HCT116 (cell line): ENCODE results near the gene RNU2-63P. TPM values are rescaled to one million over a fixed set of nuclear protein-coding genes. Genes with fewer than 3 reads are reported as not detected.

Experiments used
- ATAC-seq: fragments of 200-7000 bp; cut with Tn5 transposase; 2 replicates; pipeline ENCODE4 v1.9.1; 2020; ENCODE audit warnings: mild to moderate bottlenecking, moderate library complexity
- BruUV-seq: library from RNA; stranded (reverse); fragments of 400-500 nt; replicated peaks from 2 replicates; lab custom pipeline; 2021; lab: Mats Ljungman, UMichigan
- CTCF ChIA-PET: fragments of 300-600 bp; sonication (Branson Sonifier 250); formaldehyde crosslinking; loops from one replicate; lab custom pipeline; 2021; ENCODE audit warnings: antibody characterized with exemption; lab: Charles Lee
- POLR2A ChIA-PET: fragments of 300-600, 350-600 bp; sonication (Branson Sonifier 250); formaldehyde crosslinking; loops from one replicate; lab custom pipeline; 2021; ENCODE audit warnings: antibody characterized with exemption; lab: Charles Lee
- RAD21 ChIA-PET, 2 experiments: fragments of 300-600 bp; sonication (Branson Sonifier 250); formaldehyde crosslinking; loops; one replicate each; lab custom pipeline; 2023; ENCODE audit warnings: low total read pairs in 2 of 2; ENCODE audit not compliant: uncharacterized antibody in 2 of 2, unreplicated experiment in 2 of 2, low non-redundant PET in 1 of 2; lab: Charles Lee
- DNase-seq: peaks from one replicate; pipeline ENCODE4 v3.0.0-alpha.2; 2010; ENCODE audit warnings: low read depth, low spot score
- H2AFZ ChIP-seq: fragments of 200-600 bp; shearing (Covaris generic), sonication (generic); 2 replicates; pipeline ENCODE4 v1.6.1; 2017; ENCODE audit warnings: low read depth, mixed run types, mixed read lengths, antibody characterized with exemption, low read length; ENCODE audit not compliant: poor library complexity, severe bottlenecking
- H3K27ac ChIP-seq: 2 replicates; pipeline ENCODE4 v1.5.1; 2012; ENCODE audit warnings: low read depth, low read length
- H3K27me3 ChIP-seq: fragments of 200-600 bp; sonication (generic); 2 replicates; pipeline ENCODE4 v1.6.1; 2016; ENCODE audit warnings: mixed run types, low read length, mixed read lengths; ENCODE audit not compliant: insufficient read depth
- H3K36me3 ChIP-seq, 2 experiments: fragments of 200-500 bp in 1 of 2; fragments of 200-600 bp in 1 of 2; sonication (Bioruptor generic) in 1 of 2; sonication (generic) in 1 of 2; 2 replicates each; pipeline versions ENCODE4 v1.5.1 to v1.6.1; 2014 to 2016; ENCODE audit warnings: low read length in 2 of 2, inconsistent platforms in 1 of 2, mixed read lengths in 1 of 2, mixed run types in 1 of 2; ENCODE audit not compliant: insufficient read depth in 2 of 2, control insufficient read depth in 1 of 2
- H3K4me1 ChIP-seq, 2 experiments: fragments of 200-600 bp in 1 of 2; sonication (generic) in 1 of 2; 2 replicates each; pipeline versions ENCODE4 v1.5.1 to v1.6.1; 2012 to 2017; ENCODE audit warnings: low read length in 2 of 2, inconsistent platforms in 1 of 2, mild to moderate bottlenecking in 1 of 2, mixed read lengths in 1 of 2, mixed run types in 1 of 2, moderate library complexity in 1 of 2; ENCODE audit not compliant: insufficient read depth in 2 of 2, control insufficient read depth in 1 of 2
- H3K4me2 ChIP-seq: fragments of 200-600 bp; sonication (generic); 2 replicates; pipeline ENCODE4 v1.6.1; 2017; ENCODE audit warnings: mixed run types, low read length, mixed read lengths
- H3K4me3 ChIP-seq, 2 experiments: fragments of 200-600 bp in 1 of 2; sonication (generic) in 1 of 2; replicated peaks in 1 of 2; 2 replicates each; pipeline ENCODE4 v1.5.1; 2011 to 2016; ENCODE audit warnings: low read length in 2 of 2, control low read depth in 1 of 2, low read depth in 1 of 2, mild to moderate bottlenecking in 1 of 2, mixed read lengths in 1 of 2, mixed run types in 1 of 2
- H3K79me2 ChIP-seq: fragments of 200-600 bp; sonication (generic); 2 replicates; pipeline ENCODE4 v1.6.1; 2017; ENCODE audit warnings: mild to moderate bottlenecking, mixed run types, low read length, moderate library complexity, mixed read lengths; ENCODE audit not compliant: insufficient read depth
- H3K9ac ChIP-seq: fragments of 200-600 bp; sonication (generic); 2 replicates; pipeline ENCODE4 v1.6.1; 2016; ENCODE audit warnings: low read length, mixed read lengths
- H3K9me2 ChIP-seq: fragments of 200-600 bp; sonication (generic), shearing (Covaris generic); 2 replicates; pipeline ENCODE4 v1.6.1; 2017; ENCODE audit warnings: mixed run types, mild to moderate bottlenecking, moderate library complexity; ENCODE audit not compliant: insufficient read depth
- H3K9me3 ChIP-seq, 2 experiments: fragments of 200-500 bp in 1 of 2; fragments of 200-600 bp in 1 of 2; sonication (Bioruptor generic) in 1 of 2; sonication (generic) in 1 of 2; 2 replicates each; pipeline ENCODE4 v1.6.1; 2014 to 2017; ENCODE audit warnings: low read length in 2 of 2, mixed read lengths in 2 of 2, inconsistent platforms in 1 of 2, low read depth in 1 of 2, mild to moderate bottlenecking in 1 of 2, mixed run types in 1 of 2, moderate library complexity in 1 of 2; ENCODE audit not compliant: control insufficient read depth in 1 of 2, insufficient read depth in 1 of 2
- H4K20me1 ChIP-seq: fragments of 200-600 bp; sonication (generic), shearing (Covaris generic); 2 replicates; pipeline ENCODE4 v1.6.1; 2017; ENCODE audit warnings: mixed run types, mild to moderate bottlenecking, moderate library complexity; ENCODE audit not compliant: insufficient read depth
- CEBPB ChIP-seq: IDR thresholded peaks from 2 replicates; pipeline ENCODE4 v1.6.1; 2012; ENCODE audit warnings: low read depth
- EGR1 ChIP-seq: IDR thresholded peaks from 2 replicates; pipeline ENCODE4 v1.6.1; 2012; ENCODE audit warnings: low read depth
- EZH2 ChIP-seq: fragments of 200-600 bp; sonication (generic); IDR thresholded peaks from 2 replicates; pipeline ENCODE4 v1.6.1; 2017; ENCODE audit warnings: antibody characterized with exemption, mixed run types
- FOSL1 ChIP-seq: IDR thresholded peaks from 2 replicates; pipeline ENCODE4 v1.6.1; 2012; ENCODE audit warnings: low read depth
- POLR2AphosphoS5 ChIP-seq: IDR thresholded peaks from 2 replicates; pipeline ENCODE4 v1.6.1; 2011; ENCODE audit warnings: mild to moderate bottlenecking, low read depth, low read length, moderate library complexity
- RAD21 ChIP-seq: IDR thresholded peaks from 2 replicates; pipeline ENCODE4 v1.6.1; 2012; ENCODE audit warnings: low read depth, mild to moderate bottlenecking
- SIN3A ChIP-seq: IDR thresholded peaks from 2 replicates; pipeline ENCODE4 v1.6.1; 2012; ENCODE audit warnings: low read depth
- SP1 ChIP-seq: IDR thresholded peaks from 2 replicates; pipeline ENCODE4 v1.6.1; 2012; ENCODE audit warnings: low read depth
- SRF ChIP-seq: IDR thresholded peaks from 2 replicates; pipeline ENCODE4 v1.6.1; 2012; ENCODE audit warnings: low read depth
- TCF7L2 ChIP-seq: IDR thresholded peaks from 2 replicates; pipeline ENCODE4 v1.7.0; 2011; ENCODE audit warnings: borderline replicate concordance, inconsistent platforms; ENCODE audit not compliant: insufficient read depth, insufficient read length; ENCODE audit errors: extremely low read depth
- YY1 ChIP-seq: IDR thresholded peaks from 2 replicates; pipeline ENCODE4 v1.6.1; 2011; ENCODE audit warnings: low read length, low read depth, moderate library complexity, mild to moderate bottlenecking; ENCODE audit not compliant: insufficient replicate concordance; ENCODE audit errors: extremely low read depth
- ZFX ChIP-seq: fragments of 450-650 bp; IDR thresholded peaks from 2 replicates; pipeline ENCODE4 v1.6.1; 2017
- ZNF274 ChIP-seq: fragments of 200-500 bp; sonication (Bioruptor generic); IDR thresholded peaks from 2 replicates; pipeline ENCODE4 v1.6.1; 2014; ENCODE audit warnings: mild to moderate bottlenecking, low read depth, low read length, inconsistent platforms
- intact Hi-C: fragments of 100-400 bp; cut with micrococcal nuclease; formaldehyde crosslinking; loops from 2 replicates; pipeline ENCODE4 v1.10.0; 2022
- total RNA-seq: library from RNA; stranded (reverse); gene quantifications from one replicate; pipeline ENCODE4 v1.2.1, GENCODE V29; 2021; ENCODE audit not compliant: unreplicated experiment
- TF ChIP-seq, protein P1 (sequence below): IDR thresholded peaks from 2 replicates; pipeline ENCODE4 v1.6.1; 2012
- TF ChIP-seq, protein P2 (sequence below), 3 experiments: fragments of 200-600 bp in 1 of 3; sonication (generic) in 1 of 3; IDR thresholded peaks in 2 of 3; conservative IDR thresholded peaks in 1 of 3; 2 replicates each; pipeline ENCODE4 v1.5.1; 2012 to 2017; ENCODE audit warnings: low read depth in 2 of 3, low read length in 2 of 3, antibody characterized with exemption in 1 of 3, borderline replicate concordance in 1 of 3, control low read depth in 1 of 3, mild to moderate bottlenecking in 1 of 3, mixed read lengths in 1 of 3, mixed run types in 1 of 3, moderate library complexity in 1 of 3; ENCODE audit not compliant: insufficient read depth in 1 of 3
- TF ChIP-seq, protein P3 (sequence below): IDR thresholded peaks from 2 replicates; pipeline ENCODE4 v1.6.1; 2011; ENCODE audit warnings: mild to moderate bottlenecking, low read length, moderate library complexity; ENCODE audit not compliant: insufficient replicate concordance; ENCODE audit errors: extremely low read depth
- TF ChIP-seq, protein P4 (sequence below): IDR thresholded peaks from 2 replicates; pipeline ENCODE4 v1.6.1; 2012; ENCODE audit warnings: low read depth

RNU2-63P gene
- total RNA-seq, 1 experiment from 2014 or later = 7.4 TPM

DNA sequence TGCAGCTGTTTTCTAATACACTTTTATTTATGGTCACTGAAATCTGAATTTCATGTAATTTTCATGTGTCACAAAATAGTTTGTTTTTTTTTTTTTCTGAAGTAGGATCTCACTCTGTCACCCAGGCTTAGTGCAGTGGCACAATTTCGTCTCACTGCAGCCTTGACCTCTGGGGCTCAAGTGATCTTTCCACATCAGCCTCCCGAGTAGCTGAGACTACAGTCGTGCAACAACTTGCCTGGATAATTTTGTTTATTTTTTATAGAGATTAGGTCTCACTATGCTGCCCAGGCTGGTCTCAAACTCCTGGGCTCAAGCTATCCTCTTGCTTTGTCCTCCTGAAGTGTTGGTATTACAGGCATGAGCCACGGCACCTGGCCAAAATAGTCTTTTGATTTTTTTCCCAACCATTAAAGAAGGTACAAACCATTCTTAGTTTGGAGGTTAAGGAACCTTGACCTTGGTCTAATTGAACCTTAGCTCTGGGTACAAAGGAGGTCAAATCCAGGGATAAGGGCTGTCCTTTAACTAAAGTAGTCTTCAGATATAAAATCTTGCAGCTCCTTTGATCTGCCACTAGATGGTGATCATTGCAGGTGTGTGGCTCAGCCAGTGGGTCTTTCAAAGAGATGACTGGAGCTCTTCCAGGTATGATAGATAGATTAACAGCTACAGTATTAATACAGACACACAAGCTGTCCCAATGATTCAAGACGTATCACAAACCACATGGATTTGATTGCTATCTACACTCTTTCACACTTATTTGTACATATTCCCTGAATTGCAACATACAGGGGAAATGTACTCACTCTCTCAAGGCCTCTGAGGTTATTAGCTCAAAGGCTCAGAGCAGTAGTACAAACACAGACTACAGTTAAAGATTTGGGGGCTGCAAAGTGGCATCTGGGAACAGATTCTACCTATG lies 43.9 kb upstream of the RNU2-63P start:
- peaks cover 3 to 11% of the 10 kb centered on the region in 2 experiments; a peak in 3 of 4 replicates for H3K4me1 ChIP-seq
- H3K36me3 ChIP-seq = no peaks in the 10 kb centered on the region
- peaks cover 2% of the 10 kb centered on the region; the same call in 1 of the 2 replicates for H3K79me2 ChIP-seq
- ATAC-seq = peak; percentile 56
- H3K27ac ChIP-seq = no peak overlapping the region
- ChIA-PET RAD21 (interaction anchor here (1.1 to 1.6 kb wide), 3 partner anchors 99 to 126 kb away, joined by 3 to 15 read pairs (median 13); no protein-coding TSS in a partner anchor), CTCF (interaction anchor here (0.6 to 3.9 kb wide), 31 partner anchors 9 to 532 kb away, joined by 3 to 113 read pairs (median 4); partner anchors contain the start of gene RNU2-63P), POLR2A (interaction anchor here (0.5 to 1.9 kb wide), 3 partner anchors 11 to 404 kb away, joined by 3 to 8 read pairs (median 4); partner anchors contain the start of gene RNU2-63P)
- no peak overlapping the region for H3K4me3 ChIP-seq
- H3K4me2 ChIP-seq = no peak overlapping the region
- H3K9ac ChIP-seq = no peak overlapping the region
- H2AFZ ChIP-seq = no peak overlapping the region
- no TSS peak for BruUV-seq
- H3K9me3 ChIP-seq = no peaks in the 10 kb centered on the region
- peak; percentile 32 for DNase-seq
- H3K27me3 ChIP-seq = no peaks in the 10 kb centered on the region
- no peaks in the 10 kb centered on the region for H3K9me2 ChIP-seq
- intact Hi-C loops = loop anchor here (1.0 to 10.0 kb wide), 3 partner anchors 100 to 395 kb away; partner anchors contain the start of gene FOXI3
- no peaks in the 10 kb centered on the region for H4K20me1 ChIP-seq
- TF ChIP-seq, protein P1, sequence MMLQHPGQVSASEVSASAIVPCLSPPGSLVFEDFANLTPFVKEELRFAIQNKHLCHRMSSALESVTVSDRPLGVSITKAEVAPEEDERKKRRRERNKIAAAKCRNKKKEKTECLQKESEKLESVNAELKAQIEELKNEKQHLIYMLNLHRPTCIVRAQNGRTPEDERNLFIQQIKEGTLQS = no peak
- TF ChIP-seq YY1 (no peak), RAD21 (peak; percentile 90), ZFX (no peak), TCF7L2 (no peak), EZH2 (no peak), SIN3A (no peak), SRF (no peak), EGR1 (no peak), ZNF274 (no peak), POLR2AphosphoS5 (no peak), FOSL1 (no peak), CEBPB (no peak), SP1 (no peak)
- TF ChIP-seq, protein P2, sequence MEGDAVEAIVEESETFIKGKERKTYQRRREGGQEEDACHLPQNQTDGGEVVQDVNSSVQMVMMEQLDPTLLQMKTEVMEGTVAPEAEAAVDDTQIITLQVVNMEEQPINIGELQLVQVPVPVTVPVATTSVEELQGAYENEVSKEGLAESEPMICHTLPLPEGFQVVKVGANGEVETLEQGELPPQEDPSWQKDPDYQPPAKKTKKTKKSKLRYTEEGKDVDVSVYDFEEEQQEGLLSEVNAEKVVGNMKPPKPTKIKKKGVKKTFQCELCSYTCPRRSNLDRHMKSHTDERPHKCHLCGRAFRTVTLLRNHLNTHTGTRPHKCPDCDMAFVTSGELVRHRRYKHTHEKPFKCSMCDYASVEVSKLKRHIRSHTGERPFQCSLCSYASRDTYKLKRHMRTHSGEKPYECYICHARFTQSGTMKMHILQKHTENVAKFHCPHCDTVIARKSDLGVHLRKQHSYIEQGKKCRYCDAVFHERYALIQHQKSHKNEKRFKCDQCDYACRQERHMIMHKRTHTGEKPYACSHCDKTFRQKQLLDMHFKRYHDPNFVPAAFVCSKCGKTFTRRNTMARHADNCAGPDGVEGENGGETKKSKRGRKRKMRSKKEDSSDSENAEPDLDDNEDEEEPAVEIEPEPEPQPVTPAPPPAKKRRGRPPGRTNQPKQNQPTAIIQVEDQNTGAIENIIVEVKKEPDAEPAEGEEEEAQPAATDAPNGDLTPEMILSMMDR (IDR thresholded peaks at IDR 0.05 in 2 of 3, conservative IDR thresholded peaks at IDR 0.05 in 1 of 3; ENCODE audit: borderline replicate concordance in 1 of 3, insufficient read depth in 1 of 3, low read depth in 2 of 3, low read length in 2 of 3) = peak; percentile 79 to 87 (median 84)
- TF ChIP-seq, protein P3, sequence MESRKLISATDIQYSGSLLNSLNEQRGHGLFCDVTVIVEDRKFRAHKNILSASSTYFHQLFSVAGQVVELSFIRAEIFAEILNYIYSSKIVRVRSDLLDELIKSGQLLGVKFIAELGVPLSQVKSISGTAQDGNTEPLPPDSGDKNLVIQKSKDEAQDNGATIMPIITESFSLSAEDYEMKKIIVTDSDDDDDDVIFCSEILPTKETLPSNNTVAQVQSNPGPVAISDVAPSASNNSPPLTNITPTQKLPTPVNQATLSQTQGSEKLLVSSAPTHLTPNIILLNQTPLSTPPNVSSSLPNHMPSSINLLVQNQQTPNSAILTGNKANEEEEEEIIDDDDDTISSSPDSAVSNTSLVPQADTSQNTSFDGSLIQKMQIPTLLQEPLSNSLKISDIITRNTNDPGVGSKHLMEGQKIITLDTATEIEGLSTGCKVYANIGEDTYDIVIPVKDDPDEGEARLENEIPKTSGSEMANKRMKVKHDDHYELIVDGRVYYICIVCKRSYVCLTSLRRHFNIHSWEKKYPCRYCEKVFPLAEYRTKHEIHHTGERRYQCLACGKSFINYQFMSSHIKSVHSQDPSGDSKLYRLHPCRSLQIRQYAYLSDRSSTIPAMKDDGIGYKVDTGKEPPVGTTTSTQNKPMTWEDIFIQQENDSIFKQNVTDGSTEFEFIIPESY = no peak
- TF ChIP-seq, protein P4, sequence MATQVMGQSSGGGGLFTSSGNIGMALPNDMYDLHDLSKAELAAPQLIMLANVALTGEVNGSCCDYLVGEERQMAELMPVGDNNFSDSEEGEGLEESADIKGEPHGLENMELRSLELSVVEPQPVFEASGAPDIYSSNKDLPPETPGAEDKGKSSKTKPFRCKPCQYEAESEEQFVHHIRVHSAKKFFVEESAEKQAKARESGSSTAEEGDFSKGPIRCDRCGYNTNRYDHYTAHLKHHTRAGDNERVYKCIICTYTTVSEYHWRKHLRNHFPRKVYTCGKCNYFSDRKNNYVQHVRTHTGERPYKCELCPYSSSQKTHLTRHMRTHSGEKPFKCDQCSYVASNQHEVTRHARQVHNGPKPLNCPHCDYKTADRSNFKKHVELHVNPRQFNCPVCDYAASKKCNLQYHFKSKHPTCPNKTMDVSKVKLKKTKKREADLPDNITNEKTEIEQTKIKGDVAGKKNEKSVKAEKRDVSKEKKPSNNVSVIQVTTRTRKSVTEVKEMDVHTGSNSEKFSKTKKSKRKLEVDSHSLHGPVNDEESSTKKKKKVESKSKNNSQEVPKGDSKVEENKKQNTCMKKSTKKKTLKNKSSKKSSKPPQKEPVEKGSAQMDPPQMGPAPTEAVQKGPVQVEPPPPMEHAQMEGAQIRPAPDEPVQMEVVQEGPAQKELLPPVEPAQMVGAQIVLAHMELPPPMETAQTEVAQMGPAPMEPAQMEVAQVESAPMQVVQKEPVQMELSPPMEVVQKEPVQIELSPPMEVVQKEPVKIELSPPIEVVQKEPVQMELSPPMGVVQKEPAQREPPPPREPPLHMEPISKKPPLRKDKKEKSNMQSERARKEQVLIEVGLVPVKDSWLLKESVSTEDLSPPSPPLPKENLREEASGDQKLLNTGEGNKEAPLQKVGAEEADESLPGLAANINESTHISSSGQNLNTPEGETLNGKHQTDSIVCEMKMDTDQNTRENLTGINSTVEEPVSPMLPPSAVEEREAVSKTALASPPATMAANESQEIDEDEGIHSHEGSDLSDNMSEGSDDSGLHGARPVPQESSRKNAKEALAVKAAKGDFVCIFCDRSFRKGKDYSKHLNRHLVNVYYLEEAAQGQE = no peak
